Sciatic nerve (tissue), 2 donors: ENCODE data around the gene ZSWIM3. TPM values are rescaled to one million over a fixed set of nuclear protein-coding genes. Genes with fewer than 3 reads are reported as not detected.
"Not testable (repeated sequence)": the region's sequence is repeated elsewhere in the genome, so short reads cannot be mapped to it uniquely, and the experiment has no call there.

Source experiments
- ATAC-seq: fragments of 200-7000 bp; cut with Tn5 transposase; one replicate; pipeline ENCODE4 v1.9.1; 2020; ENCODE audit warnings: mild to moderate bottlenecking, moderate library complexity
- DNase-seq: peaks from one replicate; pipeline ENCODE4 v3.0.0-alpha.2; 2020; ENCODE audit warnings: low spot score
- intact Hi-C: fragments of 100-400 bp; cut with DNase I; formaldehyde crosslinking; loops from one replicate; pipeline ENCODE4 v1.14.2; 2022
- total RNA-seq: library from RNA; stranded (reverse); fragmentation: NEBNext Ultra II Directional; extraction: Animal tissue kit (Norgen Biotek cat#: 25700); gene quantifications from one replicate; pipeline ENCODE4 v1.2.1, GENCODE V29; 2021
- donor health status: DM: no; HTN: no; CAD: no.
- donor health status: DM: no; HTN: no; CAD: no.

ZSWIM3 gene
- total RNA-seq, 1 donor from 2014 or later, result 3.8 TPM

- intact Hi-C loops, result no loop called here
- no peak for ATAC-seq
- no peak for DNase-seq
Observed at GRCh38 chr20:45851501-45851900, 5.9 kb upstream of the ZSWIM3 start.

- ATAC-seq, result no peak
- intact Hi-C loops, result no loop called here
Observed at GRCh38 chr20:45852326-45852725, 5.1 kb upstream of the ZSWIM3 start.

GRCh38 chr20:45853484-45853883, 3.9 kb upstream of the ZSWIM3 start:
- intact Hi-C loops, result no loop called here
- ATAC-seq (no peak), DNase-seq (no peak)

More at GRCh38 chr20:45852326-45852725, 5.1 kb upstream of the ZSWIM3 start:
- DNase-seq, result no peak

- intact Hi-C loops, result no loop called here
- no peak for DNase-seq
- no peak for ATAC-seq
Observed at GRCh38 chr20:45857882-45858216, 435 bp downstream of the ZSWIM3 start.

- intact Hi-C loops, result no loop called here
- no peak for DNase-seq
- no peak for ATAC-seq
Observed at GRCh38 chr20:45859916-45860315, 2.5 kb downstream of the ZSWIM3 start.

- intact Hi-C loops, result no loop called here
- DNase-seq (peak; percentile 3), ATAC-seq (no peak)
Observed at GRCh38 chr20:45860560-45861220, 3.3 kb downstream of the ZSWIM3 start.

GRCh38 chr20:45861221-45862075, 4.0 kb downstream of the ZSWIM3 start:
- DNase-seq (peak; percentile 45), ATAC-seq (no peak)
- intact Hi-C loops, result no loop called here

- DNase-seq, result no peak
- peak; percentile 56 for ATAC-seq
- intact Hi-C loops, result no loop called here
Observed at GRCh38 chr20:45863543-45864470, 6.4 kb downstream of the ZSWIM3 start.

- DNase-seq, result no peak
- intact Hi-C loops, result no loop called here
- no peak for ATAC-seq
Observed at GRCh38 chr20:45866454-45866853, 9.0 kb downstream of the ZSWIM3 start.

- no peak for ATAC-seq
- DNase-seq, result no peak
- intact Hi-C loops, result no loop called here
Observed at GRCh38 chr20:45867136-45867818, 9.9 kb downstream of the ZSWIM3 start.

GRCh38 chr20:45867819-45868176, 10.4 kb downstream of the ZSWIM3 start:
- intact Hi-C loops, result no loop called here
- no peak for DNase-seq
- ATAC-seq, result no peak

GRCh38 chr20:45872626-45873025, 15.2 kb downstream of the ZSWIM3 start:
- no peak for DNase-seq
- ATAC-seq, result no peak
- intact Hi-C loops, result no loop called here

- intact Hi-C loops, result no loop called here
- no peak for DNase-seq
- no peak for ATAC-seq
Observed at GRCh38 chr20:45873409-45874103, 16.1 kb downstream of the ZSWIM3 start.

- intact Hi-C loops, ATAC-seq, DNase-seq: not testable (repeated sequence)
Observed at GRCh38 chr20:45874104-45874481, 16.7 kb downstream of the ZSWIM3 start.

- intact Hi-C loops, result no loop called here
- DNase-seq (no peak), ATAC-seq (no peak)
Observed at GRCh38 chr20:45874576-45874975, 17.2 kb downstream of the ZSWIM3 start.

GRCh38 chr20:45878076-45878761, 20.8 kb downstream of the ZSWIM3 start:
- DNase-seq (no peak), ATAC-seq (no peak)
- intact Hi-C loops, result no loop called here

- peak; percentile 99 for ATAC-seq
- intact Hi-C loops, result no loop called here
Observed at GRCh38 chr20:45880988-45881788, 23.8 kb downstream of the ZSWIM3 start, which contains the start of gene ZSWIM1. Gene ZSWIM1 (plus strand): TSS chr20:45881227. CDS start chr20:45882593, 1,366 bp downstream.

More at GRCh38 chr20:45880988-45881788, 23.8 kb downstream of the ZSWIM3 start, which contains the start of gene ZSWIM1:
- peak; percentile 100 for DNase-seq
